Colon (tissue), 2 donors: Measurements from ENCODE around the gene ADGRL1.
"Not testable (repeated sequence)": the region's sequence is repeated elsewhere in the genome, so short reads cannot be mapped to it uniquely, and the experiment has no call there.

Source experiments
- FAIRE-seq: peaks from 2 replicates; lab custom pipeline; 2012; peaks lifted over from hg19 to GRCh38; lab: Jason Lieb, UNC
- donor health status: control.
- donor health status: control.

ADGRL1 gene

DNA sequence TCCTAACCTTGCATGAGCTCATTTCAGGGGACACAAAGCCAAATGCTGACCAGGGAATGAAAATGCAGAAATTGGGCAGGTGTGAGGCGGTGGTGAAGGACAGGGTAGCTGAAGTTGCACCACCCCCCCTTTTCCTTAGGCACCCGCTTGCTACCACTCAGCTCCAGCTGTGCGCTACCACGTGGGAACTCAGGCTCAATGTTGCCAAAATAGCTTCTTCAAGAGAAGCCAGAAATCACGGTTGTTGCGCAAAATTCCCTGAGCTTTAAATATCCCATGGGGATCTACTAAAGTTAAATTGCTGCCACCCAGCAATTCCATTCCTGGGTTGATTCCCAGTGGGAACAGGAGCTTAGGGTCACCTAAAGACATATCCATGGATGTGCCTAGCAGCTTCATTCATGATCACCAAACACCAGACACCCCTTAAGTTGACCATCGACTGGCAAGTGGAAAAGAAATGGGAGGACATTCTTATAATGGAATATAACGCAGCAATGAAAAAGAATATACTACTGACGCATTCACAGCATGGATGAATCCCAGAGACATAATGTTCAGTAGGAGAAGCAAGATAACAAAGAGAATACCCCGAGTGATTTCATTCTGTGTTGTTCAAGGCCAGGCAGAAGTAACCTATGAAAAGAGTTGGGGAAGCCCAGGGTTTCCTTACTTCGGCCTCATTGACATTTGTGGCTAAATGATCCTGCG, 12.8 kb upstream of the ADGRL1 start:
- no peak for FAIRE-seq

DNA sequence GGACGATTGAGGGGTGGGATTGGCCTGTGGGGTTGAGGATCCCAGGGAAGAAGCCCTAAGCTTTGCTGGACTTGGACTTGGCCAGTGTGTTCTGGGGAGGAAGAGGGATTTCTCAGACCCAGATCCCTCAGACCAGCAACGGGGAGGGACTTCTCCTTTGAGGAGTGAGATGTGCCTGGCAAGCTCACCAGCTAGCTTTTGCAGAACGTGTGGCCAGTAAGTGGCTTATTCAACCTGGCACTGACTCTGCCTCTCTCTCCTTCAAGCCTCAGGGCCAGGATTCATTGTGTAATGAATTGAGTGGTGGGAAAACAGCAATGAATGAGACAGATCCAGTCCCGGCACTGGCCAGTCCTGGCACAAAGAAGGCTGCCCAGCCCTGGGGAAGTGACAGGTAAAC, 11.9 kb upstream of the ADGRL1 start:
- FAIRE-seq = not testable (repeated sequence)

DNA sequence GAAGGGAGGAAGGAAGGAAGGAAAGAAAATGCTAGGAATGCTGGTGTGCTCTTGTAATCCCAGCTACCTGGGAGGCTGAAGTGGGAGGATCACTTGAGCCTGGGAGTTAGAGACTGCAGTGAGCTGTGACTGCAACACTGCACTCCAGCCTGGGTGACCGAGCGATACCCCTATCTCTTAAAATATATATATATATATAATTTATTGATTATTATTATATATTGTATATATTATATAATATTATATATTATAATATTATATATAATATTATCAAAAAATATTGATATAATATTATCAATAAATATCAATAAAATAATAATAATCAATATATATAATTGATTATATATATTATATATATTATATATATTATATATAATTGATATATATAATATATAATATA, 8.6 kb upstream of the ADGRL1 start:
- no peak for FAIRE-seq

DNA sequence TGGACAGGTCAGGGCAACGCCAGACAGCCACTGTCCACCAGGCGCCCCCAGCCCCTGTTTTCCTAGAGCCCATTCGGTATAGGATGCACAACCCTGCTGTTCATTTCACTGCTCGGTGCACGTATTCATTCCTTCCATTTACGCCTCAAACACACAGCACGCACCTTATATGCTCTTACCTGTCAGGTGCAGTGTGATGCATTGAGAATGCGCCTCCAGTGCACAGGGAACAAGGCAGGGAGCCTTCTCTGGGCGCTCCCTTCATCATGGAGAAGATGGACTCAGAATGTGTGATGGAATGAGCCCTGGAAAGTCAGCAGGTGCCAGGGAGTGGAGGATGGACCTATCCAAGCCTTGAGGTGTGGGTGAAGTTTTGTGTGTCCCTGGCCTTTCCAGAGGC, 4.2 kb upstream of the ADGRL1 start:
- not testable (repeated sequence) for FAIRE-seq

DNA sequence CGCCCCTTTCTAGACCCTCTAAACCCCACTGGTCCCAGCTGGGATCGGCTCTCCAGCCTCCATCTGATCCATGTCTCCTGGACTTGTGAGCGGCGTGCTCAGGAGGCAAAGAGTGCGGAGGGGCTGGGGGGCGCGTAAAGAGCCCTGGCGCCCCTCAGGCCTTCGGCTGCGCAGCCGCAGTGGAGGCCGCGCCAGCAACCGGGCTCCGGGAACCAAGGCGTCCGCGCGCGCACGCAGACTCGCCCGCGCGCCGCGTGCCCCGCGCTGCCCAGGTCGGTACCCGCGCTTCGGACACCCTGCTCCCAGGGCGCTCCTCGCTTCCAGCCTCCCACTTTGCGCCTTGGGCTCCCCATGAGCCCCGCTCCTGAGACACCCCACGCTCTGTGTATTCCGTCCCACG, 3.4 kb upstream of the ADGRL1 start:
- not testable (repeated sequence) for FAIRE-seq

DNA sequence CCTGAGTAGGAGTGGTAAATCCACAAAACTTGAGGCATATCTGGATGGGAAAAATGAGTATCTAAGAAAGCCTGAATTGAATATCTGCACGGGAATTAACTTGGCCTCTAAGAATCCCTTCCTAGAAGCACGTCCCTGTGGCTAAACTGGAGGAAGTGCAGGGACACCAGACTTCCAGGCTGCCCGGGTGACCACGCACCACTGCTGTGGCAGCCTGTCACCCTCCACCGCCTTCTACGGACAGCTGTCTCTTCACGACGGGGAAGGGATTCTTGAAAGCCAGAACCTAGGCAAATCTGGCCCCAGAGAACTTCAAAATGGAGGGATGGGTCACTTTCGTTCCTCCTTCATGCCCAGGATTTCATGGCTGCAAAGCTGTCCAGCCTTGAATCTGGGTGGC, 2.5 kb upstream of the ADGRL1 start:
- FAIRE-seq = not testable (repeated sequence)

DNA sequence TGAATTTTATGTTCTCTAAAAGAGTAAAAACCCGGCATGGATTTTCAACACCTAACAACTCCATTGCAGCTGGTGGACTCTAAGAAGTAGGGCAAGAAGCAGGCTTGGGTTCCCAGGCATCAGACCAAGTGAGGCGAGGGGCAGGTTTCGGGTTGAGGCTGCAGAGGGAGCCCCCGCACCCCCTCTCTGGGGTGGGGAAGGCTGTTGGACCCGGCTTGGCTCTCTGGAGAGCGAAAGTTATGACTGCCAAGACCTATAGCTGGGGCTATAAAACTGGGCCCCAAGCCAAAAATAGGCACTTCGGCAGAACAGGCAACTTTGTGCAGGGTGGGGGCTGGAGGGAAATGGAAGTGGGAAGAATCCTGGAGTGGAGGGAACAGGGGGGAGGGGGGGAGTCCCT, 1.8 kb upstream of the ADGRL1 start:
- FAIRE-seq = not testable (repeated sequence)

DNA sequence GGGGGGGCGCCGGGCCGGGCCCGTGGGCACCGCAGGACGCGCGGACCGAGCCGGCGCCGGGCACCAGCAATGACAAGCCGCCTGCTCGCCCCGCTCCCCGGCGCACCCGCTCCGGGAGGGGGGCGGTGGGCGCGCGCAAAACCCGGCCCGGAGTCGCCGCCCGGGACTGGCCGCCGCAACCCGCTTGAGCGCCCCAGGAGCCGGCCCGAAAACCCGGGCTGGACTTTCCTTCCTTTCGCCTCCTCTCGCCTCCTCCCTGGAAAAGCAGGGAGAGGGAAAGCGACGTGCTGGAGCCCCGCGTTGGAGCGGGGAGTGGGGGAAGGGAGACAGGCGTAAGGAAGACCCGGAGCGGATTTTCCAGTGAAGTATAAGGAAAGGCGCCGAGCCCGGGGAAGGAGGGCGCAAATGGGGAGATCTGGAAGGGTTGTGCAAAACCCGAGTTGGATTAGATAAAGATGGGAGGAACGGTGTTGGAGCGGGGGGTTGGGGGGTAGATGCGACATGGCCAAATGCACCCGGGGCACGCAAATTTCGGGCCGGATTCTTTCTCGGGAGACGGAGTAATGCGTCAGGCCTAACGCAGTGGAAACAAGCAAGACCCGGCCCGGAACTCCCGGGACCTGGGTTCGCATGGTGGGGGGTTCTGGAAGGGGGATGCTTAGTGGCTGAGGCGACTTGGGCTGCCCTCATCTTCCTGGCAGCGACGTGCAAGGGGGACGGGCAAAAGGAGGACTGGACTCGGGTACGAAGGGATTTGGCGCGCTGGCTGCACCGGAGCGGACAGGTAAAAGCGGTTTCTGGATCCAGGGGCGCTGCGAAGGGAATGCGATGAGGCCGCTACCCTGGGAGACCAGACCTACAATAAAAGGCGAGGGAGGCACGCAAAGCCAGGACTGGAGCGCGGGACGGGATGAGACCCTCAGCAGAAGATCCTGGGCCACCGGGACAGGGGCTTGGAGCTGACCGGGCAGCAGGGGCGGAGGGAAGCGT, 1.1 kb upstream of the ADGRL1 start:
- FAIRE-seq = not testable (repeated sequence)

DNA sequence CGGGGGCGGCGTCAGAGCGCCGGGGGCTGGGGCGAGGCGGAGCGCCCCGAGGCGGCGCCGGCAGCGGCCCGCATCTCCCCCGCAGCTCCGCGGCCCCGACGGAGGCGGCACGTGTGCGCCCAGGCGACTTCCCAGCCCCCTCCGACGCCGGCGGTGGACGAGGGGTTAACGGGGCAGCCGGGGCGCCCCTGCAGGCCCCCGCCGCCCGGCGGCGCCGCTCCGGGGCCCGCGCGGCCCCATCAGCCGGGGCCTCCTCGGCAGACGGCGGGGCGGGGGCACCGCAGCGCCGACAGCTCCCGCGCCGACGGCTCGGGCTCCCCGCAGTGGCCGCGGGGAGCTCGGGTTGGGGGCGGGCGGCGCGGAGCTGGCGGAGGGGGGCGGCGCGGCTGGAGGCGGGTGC, 339 bp upstream of the ADGRL1 start:
- FAIRE-seq = not testable (repeated sequence)

DNA sequence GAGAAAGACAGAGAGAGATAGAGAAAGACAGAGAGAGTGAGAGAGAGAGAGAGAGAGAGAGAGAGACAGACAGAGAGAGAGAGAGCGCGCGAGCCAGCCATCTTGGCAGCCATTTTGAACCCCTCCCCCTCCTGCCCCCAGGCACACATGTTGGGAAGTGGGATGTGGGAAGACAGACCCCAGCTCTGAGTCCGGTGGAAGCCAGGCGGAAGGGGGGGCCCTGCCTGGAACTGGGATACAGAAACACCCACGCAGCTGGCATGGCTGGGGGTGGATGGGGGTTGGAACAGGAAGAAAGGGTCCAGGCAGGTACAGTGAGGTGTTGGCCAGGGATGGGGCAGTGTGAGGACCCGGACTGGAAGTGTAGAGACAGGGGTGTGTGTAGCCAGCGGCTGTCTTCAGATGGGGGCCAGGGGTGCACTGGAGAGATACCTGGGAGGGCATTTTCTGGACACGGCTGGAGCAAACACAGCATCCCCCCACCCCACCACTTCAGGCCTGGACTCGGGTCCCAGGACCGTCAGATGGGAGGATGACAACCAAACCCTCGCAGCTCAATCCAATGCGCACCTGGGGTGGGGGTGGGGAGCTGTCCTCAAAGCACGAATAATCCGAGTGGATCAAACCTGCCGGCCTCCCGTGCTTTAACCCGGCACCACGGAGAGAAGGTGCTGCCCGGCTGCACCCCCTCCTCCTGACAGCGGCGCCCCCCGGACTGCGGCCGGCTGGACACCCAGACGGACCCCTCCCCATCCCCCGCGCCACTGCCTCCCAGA, 1.1 kb downstream of the ADGRL1 start:
- not testable (repeated sequence) for FAIRE-seq

DNA sequence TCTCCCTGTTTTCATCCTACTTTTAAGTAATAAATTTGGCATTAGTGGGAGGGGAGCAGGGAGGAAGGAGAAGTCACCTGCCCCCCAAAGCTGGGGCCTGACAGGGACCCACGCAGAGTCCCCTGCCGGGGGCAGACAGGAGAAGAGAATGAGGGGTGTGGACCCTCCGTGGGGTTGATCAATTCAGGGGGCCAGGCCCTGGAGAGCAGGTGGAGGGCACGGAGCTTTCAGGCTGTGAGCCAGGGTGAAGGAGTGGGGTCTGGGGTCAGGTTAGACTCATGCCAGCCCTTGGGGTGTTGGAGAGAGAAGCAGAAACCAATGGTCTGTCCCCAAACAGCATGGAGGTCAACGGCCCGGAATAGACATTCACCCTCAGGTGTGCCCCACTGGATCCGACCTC, 1.8 kb downstream of the ADGRL1 start:
- FAIRE-seq = not testable (repeated sequence)

DNA sequence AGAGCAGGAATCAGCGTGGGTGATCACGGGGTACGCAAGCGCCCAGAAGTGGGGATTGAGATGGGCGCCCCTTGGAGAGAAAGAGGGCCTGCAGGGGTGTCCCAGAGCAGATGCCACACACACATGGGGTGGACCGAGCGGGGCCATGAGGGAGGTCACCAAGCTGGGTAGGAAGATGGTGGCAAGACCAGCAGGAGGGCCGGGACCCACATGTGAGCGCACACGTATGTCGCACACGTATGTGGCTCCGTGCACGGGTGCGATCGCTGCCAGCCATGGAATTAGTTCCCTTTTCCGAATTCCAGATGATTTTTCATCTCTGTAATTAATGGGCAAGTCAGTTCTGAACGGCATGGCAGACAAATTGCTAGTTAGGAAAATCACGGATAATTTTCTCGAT, 2.2 kb downstream of the ADGRL1 start:
- FAIRE-seq = not testable (repeated sequence)

DNA sequence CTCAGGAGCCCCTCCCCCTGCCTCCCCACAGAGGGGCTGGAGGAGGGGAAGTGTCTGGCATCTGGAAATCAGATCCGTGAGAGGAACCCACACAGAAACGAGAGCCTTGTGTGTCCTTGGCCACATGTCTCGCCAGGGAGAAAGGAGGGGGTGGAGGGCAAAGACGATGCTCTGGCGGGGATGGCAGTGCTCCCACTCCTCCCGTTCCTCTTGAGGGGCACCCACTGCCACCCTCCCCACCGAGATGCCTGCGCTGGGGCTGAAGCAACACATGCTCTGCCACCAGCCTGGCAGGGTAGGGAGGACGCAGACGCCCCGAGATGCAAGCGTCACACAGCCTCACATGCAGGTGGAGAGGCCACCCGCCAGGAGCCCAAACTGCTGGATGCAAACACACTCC, 2.8 kb downstream of the ADGRL1 start:
- FAIRE-seq = no peak

DNA sequence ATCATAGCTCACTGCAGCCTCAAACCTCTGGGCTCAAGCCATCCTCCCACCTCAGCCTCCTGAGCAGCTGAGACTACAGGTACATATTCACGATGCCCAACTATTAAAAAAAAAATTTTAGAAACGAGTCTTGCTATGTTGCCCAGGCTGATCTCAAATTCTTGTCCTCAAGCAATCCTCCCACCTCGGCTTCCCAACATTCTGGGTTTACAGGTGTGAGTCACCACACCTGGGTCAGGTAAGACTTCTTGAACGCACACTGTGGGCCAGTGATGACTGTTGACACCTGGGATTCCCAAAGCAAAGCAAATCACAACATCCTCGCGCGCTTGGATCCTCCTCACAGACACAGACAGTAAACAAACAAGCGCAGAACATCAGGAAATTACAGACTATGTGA, 4.5 kb downstream of the ADGRL1 start:
- FAIRE-seq = not testable (repeated sequence)

DNA sequence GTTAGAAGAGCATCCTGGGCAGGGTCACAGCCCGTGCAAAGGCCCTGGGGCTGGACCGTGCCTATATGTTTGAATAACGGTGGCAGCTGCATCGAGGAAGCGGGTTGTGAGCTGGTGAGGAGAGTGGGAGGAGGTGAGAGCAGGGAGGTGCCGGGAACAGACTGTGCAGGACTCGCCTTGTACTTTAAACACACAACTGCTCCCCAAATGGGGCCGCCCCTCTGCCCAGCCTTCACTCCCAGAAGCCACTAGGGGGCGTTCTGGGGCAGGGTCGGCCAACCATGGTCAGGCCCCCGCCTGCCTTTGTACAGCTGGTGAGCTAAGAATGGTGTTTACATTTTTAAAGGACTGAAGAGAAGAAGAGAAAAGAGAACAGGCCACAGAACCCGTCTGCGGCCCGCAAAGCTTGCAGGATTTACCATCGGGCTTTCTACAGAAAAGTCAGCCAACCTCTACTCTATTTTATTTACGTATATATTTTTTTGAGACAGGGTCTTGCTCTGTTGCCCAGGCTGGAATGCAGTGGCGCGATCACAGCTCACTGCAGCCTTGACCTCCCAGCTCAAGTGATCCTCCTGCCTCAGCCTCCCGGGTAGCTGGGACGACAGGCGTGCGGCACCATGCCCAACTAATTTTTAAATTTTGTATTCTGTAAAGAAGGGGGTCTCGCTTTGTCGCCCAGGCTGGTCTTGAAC, 5.7 kb downstream of the ADGRL1 start:
- FAIRE-seq = not testable (repeated sequence)

DNA sequence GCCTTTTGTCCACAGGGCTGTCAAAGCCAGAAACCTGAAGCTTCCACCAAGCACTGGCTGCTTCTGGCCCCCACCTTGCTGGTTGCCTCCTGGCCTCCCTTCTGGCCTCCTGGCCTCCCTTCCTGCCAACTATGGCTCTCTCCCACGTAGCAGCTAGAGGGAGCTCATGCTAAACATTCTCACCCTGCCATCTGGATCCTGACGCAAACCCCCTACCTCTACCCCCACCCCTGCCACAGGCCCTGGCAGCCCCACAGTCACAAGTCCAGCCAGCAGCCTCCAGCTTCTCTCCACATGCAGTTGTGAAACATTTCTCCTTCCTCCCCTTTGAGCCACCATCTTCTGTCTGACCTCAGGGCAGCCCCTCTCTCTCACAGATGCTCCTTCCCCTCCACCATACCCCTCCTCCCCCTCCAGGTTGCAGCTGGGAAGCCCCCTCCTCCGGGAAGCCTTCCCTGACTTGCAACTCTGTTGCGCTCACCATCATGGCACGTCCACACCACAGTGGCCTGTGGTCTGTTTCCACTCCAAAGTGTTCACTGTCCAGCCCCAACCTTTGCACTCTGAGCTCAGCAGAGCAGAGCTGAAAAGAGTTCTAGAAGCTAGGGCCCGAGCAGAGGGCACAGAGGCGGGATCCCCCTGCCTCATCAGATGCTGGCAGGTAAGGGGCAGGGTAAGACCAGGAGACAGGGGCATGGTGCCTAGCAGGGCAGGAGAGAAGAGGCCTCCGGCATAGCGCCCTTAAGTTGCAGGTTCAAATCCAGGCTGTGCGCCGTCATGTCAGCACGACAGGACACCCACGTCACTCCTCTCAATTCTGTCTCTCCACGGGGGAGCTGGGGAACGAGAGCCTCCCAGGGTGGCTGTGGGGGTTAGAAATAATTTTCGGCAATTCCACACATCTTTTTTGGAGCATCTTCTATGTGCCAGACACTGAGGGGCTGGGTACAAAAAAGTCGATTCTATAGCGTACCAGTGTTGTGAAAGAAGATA, 7.3 kb downstream of the ADGRL1 start:
- FAIRE-seq = no peak

DNA sequence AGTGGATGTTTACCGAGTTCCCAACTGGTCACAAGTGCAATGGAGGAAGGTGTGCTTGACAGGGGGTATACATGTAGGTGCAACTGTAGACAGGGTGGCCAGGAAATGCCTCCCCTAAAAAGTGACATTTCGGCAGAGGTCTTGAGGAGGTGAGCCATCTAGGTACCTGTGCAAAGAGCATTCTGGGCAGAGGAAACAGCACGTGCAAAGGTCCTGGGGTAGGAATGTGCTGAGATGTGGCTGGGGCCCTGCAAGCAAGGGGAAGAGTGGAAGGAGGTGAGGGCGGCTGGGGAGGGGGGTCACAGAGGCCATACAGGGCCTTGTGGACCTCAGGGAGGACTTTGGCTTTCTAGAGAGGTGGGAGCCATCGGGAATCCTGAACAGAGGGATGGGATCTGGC, 8.1 kb downstream of the ADGRL1 start:
- no peak for FAIRE-seq

DNA sequence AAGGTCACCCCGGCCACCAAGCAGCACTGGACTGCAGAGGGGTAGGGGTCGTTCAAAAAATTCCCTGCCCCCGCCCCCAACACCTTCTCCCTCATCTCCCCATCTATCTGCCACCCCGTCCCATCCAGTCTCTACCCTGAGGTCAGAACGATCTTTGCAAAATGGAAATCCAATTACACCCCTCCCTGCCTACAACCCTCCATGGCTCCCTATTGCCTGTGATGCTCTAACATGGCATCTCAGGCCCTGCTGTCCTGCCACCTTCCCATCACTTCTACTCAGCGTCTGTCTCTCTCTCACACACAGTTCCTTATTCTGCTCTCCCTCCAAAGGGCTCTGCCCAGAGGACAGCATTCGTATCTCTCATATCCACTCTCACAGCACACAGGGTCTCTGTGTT, 8.7 kb downstream of the ADGRL1 start:
- not testable (repeated sequence) for FAIRE-seq

DNA sequence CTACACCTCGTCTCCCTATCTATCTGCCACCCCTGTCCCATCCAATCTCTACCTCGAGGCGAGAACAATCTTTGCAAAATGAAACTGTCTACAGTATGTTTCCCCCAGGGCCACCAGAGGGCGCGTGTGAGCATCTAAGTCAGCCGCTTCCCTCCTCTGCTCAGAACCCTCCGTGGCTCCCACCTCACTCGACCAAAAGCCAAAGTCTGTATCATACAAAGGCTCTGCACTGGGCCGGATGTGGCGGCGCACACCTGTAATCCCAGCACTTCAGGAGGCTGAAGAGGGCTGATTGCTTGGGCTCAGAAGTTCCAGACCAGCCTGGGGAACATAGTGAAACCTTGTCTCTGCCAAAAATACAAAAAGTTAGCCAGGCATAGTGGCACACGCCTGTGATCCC, 9.9 kb downstream of the ADGRL1 start:
- FAIRE-seq = not testable (repeated sequence)

DNA sequence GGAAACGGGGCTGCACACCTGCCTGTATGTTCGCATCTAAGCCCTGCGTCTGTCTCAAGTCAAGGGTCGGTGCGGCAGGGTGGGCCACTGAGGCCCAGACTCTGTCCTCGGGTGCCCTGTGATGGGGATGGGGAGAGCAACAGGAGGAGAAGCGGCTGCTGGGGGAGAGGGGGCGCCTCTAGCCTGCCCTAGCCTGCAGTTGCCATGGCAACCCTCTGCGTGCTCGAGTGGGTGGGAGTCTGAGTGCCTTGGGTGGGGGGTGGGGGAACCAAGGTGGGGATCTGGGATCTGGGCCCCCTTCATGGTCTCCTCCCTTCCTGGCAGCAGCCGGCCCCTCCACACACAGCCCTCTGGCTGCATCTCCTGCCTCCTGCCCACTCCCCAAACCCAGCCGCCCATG, 10.8 kb downstream of the ADGRL1 start:
- not testable (repeated sequence) for FAIRE-seq

DNA sequence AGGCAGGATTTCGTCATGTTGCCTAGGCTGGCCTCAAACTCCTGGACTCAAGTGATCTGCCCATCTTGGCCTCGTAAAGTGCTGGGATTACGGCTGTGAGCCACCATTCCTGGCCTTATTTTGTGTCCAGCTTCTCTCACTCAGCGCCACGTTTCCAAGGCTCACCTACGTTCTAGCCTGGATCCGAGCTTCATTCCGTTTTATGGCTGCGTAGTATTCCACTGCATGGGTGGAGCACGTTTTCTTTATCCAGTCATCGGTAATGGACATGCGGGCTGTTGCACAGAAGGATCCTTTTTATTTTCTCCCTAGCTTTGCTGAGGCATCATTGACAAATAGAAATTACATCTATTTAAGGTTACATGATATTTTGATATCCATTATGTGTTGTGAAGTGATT, 16.6 kb downstream of the ADGRL1 start:
- FAIRE-seq = no peak
